SK-N-SH treated with all-trans-retinoic acid at 6 μM for 48 hours (cell line): ENCODE results near the gene B9D1.

Experiments
- ATAC-seq: fragments of 200-7000 bp; cut with Tn5 transposase; 3 replicates; pipeline ENCODE4 v1.9.1; 2020; ENCODE audit warnings: mild to moderate bottlenecking, moderate library complexity
- ARNTL ChIP-seq: fragments of 450-650 bp; formaldehyde crosslinking; IDR thresholded peaks from 2 replicates; pipeline ENCODE4 v1.5.0; 2020; ENCODE audit warnings: low read depth, mild to moderate bottlenecking, moderate library complexity, borderline replicate concordance
- BACH2 ChIP-seq: fragments of 250-450 bp; sonication (Bioruptor Pico); IDR thresholded peaks from 2 replicates; pipeline ENCODE4 v1.9.0; 2021; ENCODE audit warnings: mild to moderate bottlenecking, borderline replicate concordance
- CSDC2 ChIP-seq: fragments of 250-450 bp; sonication (Bioruptor Pico); IDR thresholded peaks from 2 replicates; pipeline ENCODE4 v1.5.0; 2020; ENCODE audit warnings: mild to moderate bottlenecking, moderate library complexity
- ESRRG ChIP-seq: fragments of 250-450 bp; sonication (Bioruptor Pico); IDR thresholded peaks from 2 replicates; pipeline ENCODE4 v1.6.1; 2021; ENCODE audit warnings: mild to moderate bottlenecking
- GLIS3 ChIP-seq: fragments of 250-450 bp; sonication (Bioruptor Pico); IDR thresholded peaks from 2 replicates; pipeline ENCODE4 v1.5.0; 2020; ENCODE audit warnings: mild to moderate bottlenecking, moderate library complexity
- ISL1 ChIP-seq: fragments of 250-450 bp; sonication (Bioruptor Pico); IDR thresholded peaks from 2 replicates; pipeline ENCODE4 v2.1.2; 2022; ENCODE audit warnings: mild to moderate bottlenecking, moderate library complexity
- OSR1 ChIP-seq: fragments of 250-450 bp; sonication (Bioruptor Pico); IDR thresholded peaks from 2 replicates; pipeline ENCODE4 v1.8.0; 2022; ENCODE audit warnings: moderate library complexity, mild to moderate bottlenecking, inconsistent platforms
- PPARA ChIP-seq: fragments of 250-450 bp; sonication (Bioruptor Pico); IDR thresholded peaks from 2 replicates; pipeline ENCODE4 v1.5.0; 2020; ENCODE audit warnings: mild to moderate bottlenecking, borderline replicate concordance
- RARB ChIP-seq: fragments of 250-450 bp; sonication (Bioruptor Pico); IDR thresholded peaks from 2 replicates; pipeline ENCODE4 v1.8.0; 2021; ENCODE audit warnings: mild to moderate bottlenecking, moderate library complexity
- SNAI2 ChIP-seq: fragments of 250-450 bp; sonication (Bioruptor Pico); IDR thresholded peaks from 2 replicates; pipeline ENCODE4 v1.5.0; 2020; ENCODE audit warnings: mild to moderate bottlenecking, moderate library complexity
- TCF4 ChIP-seq: fragments of 250-450 bp; sonication (Bioruptor Pico); IDR thresholded peaks from 2 replicates; pipeline ENCODE4 v1.8.0; 2021; ENCODE audit warnings: mild to moderate bottlenecking, moderate library complexity, borderline replicate concordance
- ZC3H10 ChIP-seq: fragments of 250-450 bp; sonication (Bioruptor Pico); IDR thresholded peaks from 2 replicates; pipeline ENCODE4 v1.5.1; 2021; ENCODE audit warnings: mild to moderate bottlenecking, moderate library complexity
- ZFP3 ChIP-seq: fragments of 250-450 bp; sonication (Bioruptor Pico); IDR thresholded peaks from 2 replicates; pipeline ENCODE4 v1.5.0; 2020; ENCODE audit warnings: mild to moderate bottlenecking, moderate library complexity
- ZFP30 ChIP-seq: fragments of 450-650 bp; formaldehyde crosslinking; IDR thresholded peaks from 2 replicates; pipeline ENCODE4 v1.5.0; 2022; ENCODE audit warnings: mild to moderate bottlenecking, moderate library complexity
- ZNF565 ChIP-seq: fragments of 450-650 bp; formaldehyde crosslinking; conservative IDR thresholded peaks from 2 replicates; pipeline ENCODE4 v1.5.0; 2020; ENCODE audit warnings: low read depth, mild to moderate bottlenecking, moderate library complexity
- ZNF70 ChIP-seq: fragments of 450-650 bp; formaldehyde crosslinking; IDR thresholded peaks from 2 replicates; pipeline ENCODE4 v1.5.0; 2020; ENCODE audit warnings: mild to moderate bottlenecking, moderate library complexity
- ZNF8 ChIP-seq: fragments of 450-650 bp; formaldehyde crosslinking; IDR thresholded peaks from 2 replicates; pipeline ENCODE4 v1.5.0; 2020; ENCODE audit warnings: mild to moderate bottlenecking, moderate library complexity
- TF ChIP-seq, protein P1 (sequence below): fragments of 250-450 bp; sonication (Bioruptor Pico); IDR thresholded peaks from 2 replicates; pipeline ENCODE4 v1.5.1; 2020; ENCODE audit warnings: low read depth, mild to moderate bottlenecking, moderate library complexity
- TF ChIP-seq, protein P2 (sequence below): fragments of 250-450 bp; sonication (Bioruptor Pico); IDR thresholded peaks from 2 replicates; pipeline ENCODE4 v1.8.0; 2021; ENCODE audit warnings: low read depth, mild to moderate bottlenecking, moderate library complexity, borderline replicate concordance
- TF ChIP-seq, protein P3 (sequence below): fragments of 250-450 bp; sonication (Bioruptor Pico); IDR thresholded peaks from 2 replicates; pipeline ENCODE4 v1.5.0; 2020; ENCODE audit warnings: mild to moderate bottlenecking, moderate library complexity
- TF ChIP-seq, protein P4 (sequence below): fragments of 250-450 bp; sonication (Bioruptor Pico); IDR thresholded peaks from 2 replicates; pipeline ENCODE4 v1.8.0; 2020; ENCODE audit warnings: mild to moderate bottlenecking, moderate library complexity, borderline replicate concordance

The B9D1 gene

DNA sequence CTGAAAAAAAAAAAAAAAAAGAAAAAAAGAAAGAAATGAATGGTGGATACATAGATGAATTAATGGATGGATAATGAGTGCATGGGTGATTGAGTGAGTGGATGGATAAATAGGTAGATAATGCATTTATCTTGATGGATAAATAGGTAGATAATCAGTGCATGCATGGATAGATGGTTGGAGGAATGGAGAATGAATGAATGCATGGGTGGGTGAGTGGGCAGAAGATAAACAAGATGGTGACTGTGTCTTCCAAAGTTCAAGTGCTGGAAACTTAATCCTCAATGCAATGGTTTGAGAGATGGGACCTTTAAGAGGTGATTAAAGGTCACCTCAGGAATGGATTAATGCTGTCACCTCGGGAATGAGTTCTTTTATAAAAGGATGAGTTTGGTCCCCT lies 41.7 kb upstream of the B9D1 start:
- no peak for ATAC-seq

DNA sequence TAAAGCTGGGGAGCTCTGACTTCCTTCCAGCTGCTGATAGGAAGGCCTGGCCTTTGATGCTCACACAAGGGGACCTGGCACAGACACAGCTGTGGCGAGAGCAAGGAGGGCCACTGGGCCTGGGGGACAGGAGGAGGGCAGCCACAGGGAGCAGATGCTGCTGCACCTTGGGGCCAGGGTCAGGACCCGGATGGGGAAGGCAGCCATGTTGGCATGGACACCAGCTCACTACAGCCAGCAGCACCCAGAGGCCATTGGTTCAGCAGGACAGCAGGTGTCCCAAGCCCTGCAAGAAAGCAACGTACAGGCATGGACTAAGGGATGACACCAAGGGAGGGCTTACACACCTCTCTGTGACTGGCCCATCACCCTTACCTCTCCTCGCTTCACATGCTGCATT lies 40.5 kb upstream of the B9D1 start:
- TF ChIP-seq, protein P1, sequence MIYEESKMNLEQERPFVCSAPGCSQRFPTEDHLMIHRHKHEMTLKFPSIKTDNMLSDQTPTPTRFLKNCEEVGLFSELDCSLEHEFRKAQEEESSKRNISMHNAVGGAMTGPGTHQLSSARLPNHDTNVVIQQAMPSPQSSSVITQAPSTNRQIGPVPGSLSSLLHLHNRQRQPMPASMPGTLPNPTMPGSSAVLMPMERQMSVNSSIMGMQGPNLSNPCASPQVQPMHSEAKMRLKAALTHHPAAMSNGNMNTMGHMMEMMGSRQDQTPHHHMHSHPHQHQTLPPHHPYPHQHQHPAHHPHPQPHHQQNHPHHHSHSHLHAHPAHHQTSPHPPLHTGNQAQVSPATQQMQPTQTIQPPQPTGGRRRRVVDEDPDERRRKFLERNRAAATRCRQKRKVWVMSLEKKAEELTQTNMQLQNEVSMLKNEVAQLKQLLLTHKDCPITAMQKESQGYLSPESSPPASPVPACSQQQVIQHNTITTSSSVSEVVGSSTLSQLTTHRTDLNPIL (CRISPR knock-in tag) = no peak
- TF ChIP-seq ZNF565 (CRISPR knock-in tag) = no peak
- TF ChIP-seq TCF4 = no peak
- TF ChIP-seq, protein P2, sequence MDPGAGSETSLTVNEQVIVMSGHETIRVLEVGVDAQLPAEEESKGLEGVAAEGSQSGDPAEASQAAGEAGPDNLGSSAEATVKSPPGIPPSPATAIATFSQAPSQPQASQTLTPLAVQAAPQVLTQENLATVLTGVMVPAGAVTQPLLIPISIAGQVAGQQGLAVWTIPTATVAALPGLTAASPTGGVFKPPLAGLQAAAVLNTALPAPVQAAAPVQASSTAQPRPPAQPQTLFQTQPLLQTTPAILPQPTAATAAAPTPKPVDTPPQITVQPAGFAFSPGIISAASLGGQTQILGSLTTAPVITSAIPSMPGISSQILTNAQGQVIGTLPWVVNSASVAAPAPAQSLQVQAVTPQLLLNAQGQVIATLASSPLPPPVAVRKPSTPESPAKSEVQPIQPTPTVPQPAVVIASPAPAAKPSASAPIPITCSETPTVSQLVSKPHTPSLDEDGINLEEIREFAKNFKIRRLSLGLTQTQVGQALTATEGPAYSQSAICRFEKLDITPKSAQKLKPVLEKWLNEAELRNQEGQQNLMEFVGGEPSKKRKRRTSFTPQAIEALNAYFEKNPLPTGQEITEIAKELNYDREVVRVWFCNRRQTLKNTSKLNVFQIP (CRISPR knock-in tag) = no peak
- no peak for TF ChIP-seq ESRRG (CRISPR knock-in tag)
- TF ChIP-seq CSDC2 (CRISPR knock-in tag) = no peak
- no peak for TF ChIP-seq SNAI2 (CRISPR knock-in tag)
- TF ChIP-seq ZFP3 (CRISPR knock-in tag) = no peak
- no peak for TF ChIP-seq BACH2 (CRISPR knock-in tag)
- no peak for TF ChIP-seq ARNTL (CRISPR knock-in tag)
- TF ChIP-seq PPARA (CRISPR knock-in tag) = no peak
- TF ChIP-seq RARB (CRISPR knock-in tag) = no peak
- TF ChIP-seq ZNF8 = no peak
- TF ChIP-seq ZC3H10 (CRISPR knock-in tag) = no peak
- TF ChIP-seq GLIS3 (CRISPR knock-in tag) = no peak
- TF ChIP-seq OSR1 (CRISPR knock-in tag) = no peak
- no peak for TF ChIP-seq ISL1 (CRISPR knock-in tag)

More for the DNA sequence above, 41.7 kb upstream of the B9D1 start:
- TF ChIP-seq GLIS3 (CRISPR knock-in tag) (no peak), TCF4 (no peak), CSDC2 (CRISPR knock-in tag) (no peak), ESRRG (CRISPR knock-in tag) (no peak), ZNF8 (no peak), OSR1 (CRISPR knock-in tag) (no peak), RARB (CRISPR knock-in tag) (no peak), ZFP3 (CRISPR knock-in tag) (no peak), BACH2 (CRISPR knock-in tag) (no peak), ZC3H10 (CRISPR knock-in tag) (no peak)
- TF ChIP-seq, protein P3, sequence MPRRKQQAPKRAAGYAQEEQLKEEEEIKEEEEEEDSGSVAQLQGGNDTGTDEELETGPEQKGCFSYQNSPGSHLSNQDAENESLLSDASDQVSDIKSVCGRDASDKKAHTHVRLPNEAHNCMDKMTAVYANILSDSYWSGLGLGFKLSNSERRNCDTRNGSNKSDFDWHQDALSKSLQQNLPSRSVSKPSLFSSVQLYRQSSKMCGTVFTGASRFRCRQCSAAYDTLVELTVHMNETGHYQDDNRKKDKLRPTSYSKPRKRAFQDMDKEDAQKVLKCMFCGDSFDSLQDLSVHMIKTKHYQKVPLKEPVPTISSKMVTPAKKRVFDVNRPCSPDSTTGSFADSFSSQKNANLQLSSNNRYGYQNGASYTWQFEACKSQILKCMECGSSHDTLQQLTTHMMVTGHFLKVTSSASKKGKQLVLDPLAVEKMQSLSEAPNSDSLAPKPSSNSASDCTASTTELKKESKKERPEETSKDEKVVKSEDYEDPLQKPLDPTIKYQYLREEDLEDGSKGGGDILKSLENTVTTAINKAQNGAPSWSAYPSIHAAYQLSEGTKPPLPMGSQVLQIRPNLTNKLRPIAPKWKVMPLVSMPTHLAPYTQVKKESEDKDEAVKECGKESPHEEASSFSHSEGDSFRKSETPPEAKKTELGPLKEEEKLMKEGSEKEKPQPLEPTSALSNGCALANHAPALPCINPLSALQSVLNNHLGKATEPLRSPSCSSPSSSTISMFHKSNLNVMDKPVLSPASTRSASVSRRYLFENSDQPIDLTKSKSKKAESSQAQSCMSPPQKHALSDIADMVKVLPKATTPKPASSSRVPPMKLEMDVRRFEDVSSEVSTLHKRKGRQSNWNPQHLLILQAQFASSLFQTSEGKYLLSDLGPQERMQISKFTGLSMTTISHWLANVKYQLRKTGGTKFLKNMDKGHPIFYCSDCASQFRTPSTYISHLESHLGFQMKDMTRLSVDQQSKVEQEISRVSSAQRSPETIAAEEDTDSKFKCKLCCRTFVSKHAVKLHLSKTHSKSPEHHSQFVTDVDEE (CRISPR knock-in tag) = no peak
- TF ChIP-seq, protein P2 (CRISPR knock-in tag) = no peak
- TF ChIP-seq, protein P4, sequence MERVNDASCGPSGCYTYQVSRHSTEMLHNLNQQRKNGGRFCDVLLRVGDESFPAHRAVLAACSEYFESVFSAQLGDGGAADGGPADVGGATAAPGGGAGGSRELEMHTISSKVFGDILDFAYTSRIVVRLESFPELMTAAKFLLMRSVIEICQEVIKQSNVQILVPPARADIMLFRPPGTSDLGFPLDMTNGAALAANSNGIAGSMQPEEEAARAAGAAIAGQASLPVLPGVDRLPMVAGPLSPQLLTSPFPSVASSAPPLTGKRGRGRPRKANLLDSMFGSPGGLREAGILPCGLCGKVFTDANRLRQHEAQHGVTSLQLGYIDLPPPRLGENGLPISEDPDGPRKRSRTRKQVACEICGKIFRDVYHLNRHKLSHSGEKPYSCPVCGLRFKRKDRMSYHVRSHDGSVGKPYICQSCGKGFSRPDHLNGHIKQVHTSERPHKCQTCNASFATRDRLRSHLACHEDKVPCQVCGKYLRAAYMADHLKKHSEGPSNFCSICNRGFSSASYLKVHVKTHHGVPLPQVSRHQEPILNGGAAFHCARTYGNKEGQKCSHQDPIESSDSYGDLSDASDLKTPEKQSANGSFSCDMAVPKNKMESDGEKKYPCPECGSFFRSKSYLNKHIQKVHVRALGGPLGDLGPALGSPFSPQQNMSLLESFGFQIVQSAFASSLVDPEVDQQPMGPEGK (CRISPR knock-in tag) = no peak

DNA sequence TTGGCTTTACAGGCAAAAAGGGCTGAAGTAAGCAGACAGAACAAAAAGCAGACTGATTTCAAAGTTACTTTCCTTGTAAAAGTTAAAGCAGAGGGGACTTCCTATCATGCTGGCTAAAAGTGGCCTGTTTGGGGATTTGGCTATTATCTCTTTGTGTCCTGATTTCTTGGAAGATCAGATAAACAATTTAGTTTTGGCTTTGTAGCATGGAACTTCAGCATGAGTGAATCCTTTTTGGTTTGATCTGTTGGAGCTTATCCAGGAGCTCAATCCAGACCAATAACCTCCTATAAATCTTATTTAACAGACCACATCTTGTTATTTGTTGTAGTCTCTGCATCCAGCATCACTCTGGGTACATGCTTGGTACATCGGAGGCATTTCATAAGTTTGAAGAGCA lies 39.6 kb upstream of the B9D1 start:
- peak; percentile 62 for ATAC-seq
- TF ChIP-seq, protein P1 (CRISPR knock-in tag) = no peak
- TF ChIP-seq BACH2 (CRISPR knock-in tag) (no peak), ZNF70 (CRISPR knock-in tag) (no peak), ISL1 (CRISPR knock-in tag) (no peak), ZNF8 (no peak), CSDC2 (CRISPR knock-in tag) (no peak), SNAI2 (CRISPR knock-in tag) (no peak), ZC3H10 (CRISPR knock-in tag) (no peak), TCF4 (no peak), ZNF565 (CRISPR knock-in tag) (no peak), ZFP3 (CRISPR knock-in tag) (no peak), ZFP30 (CRISPR knock-in tag) (no peak)
- TF ChIP-seq, protein P2 (CRISPR knock-in tag) = no peak
- TF ChIP-seq, protein P4 (CRISPR knock-in tag) = no peak

More for the DNA sequence above, 40.5 kb upstream of the B9D1 start:
- no peak for ATAC-seq
